GM12874 (cell line): ENCODE measurements around the gene SLC10A3.

Experiments
- TF ChIP-seq, protein P1 (sequence below): IDR thresholded peaks from 2 replicates; pipeline ENCODE4 v1.5.1; 2011; ENCODE audit warnings: low read depth, mild to moderate bottlenecking, control low read depth, low read length, moderate library complexity; ENCODE audit not compliant: insufficient read depth

Gene SLC10A3

DNA sequence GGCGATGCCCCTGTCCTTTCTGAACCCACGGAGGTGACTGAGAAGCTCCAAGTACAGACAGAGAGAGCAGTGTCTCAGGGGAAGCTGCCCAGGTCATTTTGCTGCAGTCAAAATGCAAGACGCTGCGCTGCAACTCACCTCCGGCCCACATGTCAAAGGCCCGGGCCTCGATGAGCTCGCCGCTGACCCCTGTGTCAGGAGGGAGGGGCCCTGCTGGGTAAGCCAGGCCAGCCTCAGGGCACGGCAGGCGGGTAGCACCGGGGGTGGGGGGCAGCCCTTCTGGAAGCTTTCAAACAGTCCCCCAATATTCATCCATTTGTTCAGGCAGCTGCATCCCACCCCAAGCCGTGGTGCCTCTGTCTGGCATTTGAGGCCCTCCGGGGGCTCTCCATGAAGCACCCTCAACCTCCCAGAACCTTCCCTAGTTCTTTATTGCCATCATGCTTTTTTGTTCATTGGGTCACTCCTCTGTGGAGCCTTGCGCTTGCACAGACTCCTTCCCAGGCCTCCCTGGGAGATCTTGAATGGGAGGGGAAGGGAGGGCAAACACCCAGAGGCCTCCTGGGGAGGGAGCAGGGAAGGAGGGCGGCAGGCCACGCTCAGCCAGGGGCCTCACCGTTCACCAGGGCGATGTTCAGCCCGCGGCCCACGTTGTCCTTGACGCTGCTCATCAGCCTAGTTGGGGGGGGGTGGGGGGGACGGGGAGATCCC is 17.4 kb upstream of the SLC10A3 start:
- TF ChIP-seq, protein P1, sequence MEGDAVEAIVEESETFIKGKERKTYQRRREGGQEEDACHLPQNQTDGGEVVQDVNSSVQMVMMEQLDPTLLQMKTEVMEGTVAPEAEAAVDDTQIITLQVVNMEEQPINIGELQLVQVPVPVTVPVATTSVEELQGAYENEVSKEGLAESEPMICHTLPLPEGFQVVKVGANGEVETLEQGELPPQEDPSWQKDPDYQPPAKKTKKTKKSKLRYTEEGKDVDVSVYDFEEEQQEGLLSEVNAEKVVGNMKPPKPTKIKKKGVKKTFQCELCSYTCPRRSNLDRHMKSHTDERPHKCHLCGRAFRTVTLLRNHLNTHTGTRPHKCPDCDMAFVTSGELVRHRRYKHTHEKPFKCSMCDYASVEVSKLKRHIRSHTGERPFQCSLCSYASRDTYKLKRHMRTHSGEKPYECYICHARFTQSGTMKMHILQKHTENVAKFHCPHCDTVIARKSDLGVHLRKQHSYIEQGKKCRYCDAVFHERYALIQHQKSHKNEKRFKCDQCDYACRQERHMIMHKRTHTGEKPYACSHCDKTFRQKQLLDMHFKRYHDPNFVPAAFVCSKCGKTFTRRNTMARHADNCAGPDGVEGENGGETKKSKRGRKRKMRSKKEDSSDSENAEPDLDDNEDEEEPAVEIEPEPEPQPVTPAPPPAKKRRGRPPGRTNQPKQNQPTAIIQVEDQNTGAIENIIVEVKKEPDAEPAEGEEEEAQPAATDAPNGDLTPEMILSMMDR, result no peak

DNA sequence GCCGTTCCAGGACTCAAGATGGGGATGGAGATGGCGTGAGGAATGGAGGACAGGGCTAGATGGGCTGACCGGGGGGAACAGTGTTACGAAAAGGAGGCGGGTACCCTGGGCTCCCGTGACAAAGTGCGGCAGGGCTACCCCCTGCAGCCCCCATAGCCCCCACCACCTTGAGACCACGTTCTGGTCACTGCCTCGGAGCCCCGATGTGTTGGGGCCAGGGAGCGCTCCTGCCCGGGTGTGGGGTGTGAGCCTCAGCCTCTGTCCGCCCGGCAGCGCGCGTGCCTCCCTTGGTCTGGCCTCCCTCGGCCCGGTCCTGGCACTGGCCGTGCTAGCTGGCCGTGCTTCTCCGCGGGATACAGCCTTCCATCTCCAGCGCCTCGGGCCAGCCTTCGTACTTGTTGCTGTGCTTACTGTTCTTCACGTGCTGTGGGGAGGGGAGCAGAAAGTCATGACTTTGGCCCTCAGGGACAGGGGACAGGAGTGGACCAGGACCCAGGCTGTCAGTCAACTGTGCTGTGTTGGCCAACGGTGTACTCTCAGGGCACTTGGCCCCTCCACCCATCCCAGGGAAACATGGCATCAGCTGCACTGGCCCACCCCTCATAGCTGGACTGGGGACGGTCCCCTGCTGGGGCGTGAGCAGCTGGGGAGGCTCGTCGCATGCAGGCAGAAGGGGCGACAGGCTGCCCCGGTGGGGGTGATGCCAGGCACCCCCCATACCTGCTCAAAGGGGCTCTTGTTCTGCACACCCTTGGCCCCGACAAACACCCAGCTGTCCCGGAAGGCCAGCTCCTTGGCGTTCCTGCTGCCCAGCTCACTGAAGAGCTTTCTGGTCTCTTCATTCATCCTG is 16.3 kb upstream of the SLC10A3 start:
- TF ChIP-seq, protein P1, result no peak

DNA sequence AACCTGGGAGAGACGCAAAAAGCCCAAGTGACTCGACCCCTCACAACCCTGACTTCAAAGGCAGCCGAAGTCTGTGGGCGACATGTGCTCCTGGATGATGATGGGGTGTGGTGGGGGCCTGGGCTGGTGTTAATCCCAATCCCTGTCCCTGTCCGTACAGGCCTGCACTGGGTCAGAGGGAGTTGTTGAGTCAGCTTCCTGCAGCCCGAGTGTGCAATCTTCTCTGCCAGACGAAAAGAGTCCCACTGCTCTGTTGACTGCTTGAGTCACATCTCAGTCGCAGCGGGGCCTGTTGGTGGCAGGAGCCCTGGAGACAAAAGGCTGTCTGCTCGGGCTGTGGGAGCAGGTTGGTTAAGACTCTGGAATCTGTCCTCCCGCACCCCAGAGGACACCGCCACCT is 15.3 kb upstream of the SLC10A3 start:
- TF ChIP-seq, protein P1, result no peak

DNA sequence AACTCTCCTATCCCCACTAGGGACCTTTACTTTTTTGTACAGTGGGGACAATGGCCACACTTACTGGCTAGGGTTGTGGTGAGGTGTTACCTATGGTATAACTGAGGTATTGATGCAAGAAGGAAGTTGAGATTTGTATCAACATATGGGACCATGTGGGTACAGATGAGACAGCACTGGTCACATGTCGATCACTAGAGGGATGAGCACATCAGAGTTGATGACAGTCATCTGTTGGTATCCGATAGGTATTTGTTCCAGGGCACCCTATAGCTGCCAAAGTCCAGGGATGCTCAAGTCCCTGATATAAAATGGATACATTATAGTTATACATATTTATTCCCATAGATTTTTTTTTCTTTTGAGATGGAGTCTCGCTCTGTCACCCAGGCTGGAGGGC is 12.6 kb upstream of the SLC10A3 start:
- TF ChIP-seq, protein P1, result no peak

DNA sequence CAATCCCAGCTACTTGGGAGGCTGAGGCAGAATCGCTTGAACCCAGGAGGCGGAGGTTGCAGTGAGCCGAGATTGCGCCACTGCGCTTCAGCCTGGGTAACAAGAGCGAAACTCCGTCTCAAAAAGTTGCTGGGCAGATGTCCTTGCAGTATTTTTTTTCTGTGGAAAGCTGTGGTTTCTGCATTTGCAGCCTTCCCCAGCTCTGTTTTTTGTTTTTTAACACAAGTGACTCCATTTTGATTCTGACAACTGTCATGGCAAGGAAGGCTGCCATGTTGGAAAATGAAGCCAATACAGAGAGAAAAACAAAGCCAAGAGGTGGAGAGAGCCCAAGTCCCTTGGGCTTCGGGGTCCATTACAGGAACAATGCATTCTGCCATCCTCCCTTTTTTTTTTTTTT is 11.7 kb upstream of the SLC10A3 start:
- TF ChIP-seq, protein P1, result no peak

DNA sequence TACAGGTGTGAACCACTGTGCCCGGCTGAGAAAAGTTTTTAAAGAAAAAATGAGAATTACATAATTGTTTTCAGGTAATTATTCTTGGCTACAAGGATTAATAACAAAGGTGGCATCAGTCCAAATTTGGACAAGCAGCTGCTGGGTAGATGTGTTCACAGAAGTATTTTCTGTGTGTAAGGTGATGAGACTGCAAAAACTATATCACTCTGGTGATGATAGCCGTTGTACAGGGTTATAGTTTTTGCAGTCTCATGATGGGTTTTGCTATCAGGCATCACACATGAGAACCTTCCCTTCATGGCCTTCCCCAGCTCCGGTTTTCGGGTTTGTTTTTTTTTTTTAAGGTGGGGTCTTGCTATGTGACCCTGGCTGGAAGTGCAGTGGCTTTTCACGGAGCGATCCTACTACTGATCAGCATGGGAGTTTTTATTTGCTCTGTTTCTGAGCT is 5.1 kb upstream of the SLC10A3 start:
- TF ChIP-seq, protein P1, result no peak

DNA sequence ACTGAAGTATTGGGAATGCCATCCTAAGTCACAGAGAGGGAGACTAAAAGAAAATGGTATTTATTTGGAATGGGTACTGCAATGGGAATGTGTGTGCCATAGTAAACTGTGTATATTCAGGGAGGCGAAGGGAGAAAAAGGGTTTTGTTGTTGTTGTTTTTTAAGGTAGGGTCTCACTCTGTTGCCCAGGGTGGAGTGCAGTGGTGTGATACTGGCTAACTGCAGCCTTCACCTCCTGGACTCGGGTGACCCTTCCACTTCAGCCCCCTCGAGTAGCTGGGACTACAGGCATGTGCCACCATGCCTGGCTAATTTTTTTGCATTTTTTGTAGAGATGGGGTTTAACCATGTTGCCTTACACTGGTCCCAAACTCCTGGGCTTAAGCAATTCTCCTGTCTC is 4.3 kb upstream of the SLC10A3 start:
- TF ChIP-seq, protein P1, result no peak
